G401 (cell line): ENCODE measurements around the gene TIPRL. TPM values are rescaled to one million over a fixed set of nuclear protein-coding genes. Genes with fewer than 3 reads are reported as not detected.
"Not testable (repeated sequence)": the region's sequence is repeated elsewhere in the genome, so short reads cannot be mapped to it uniquely, and the experiment has no call there.

ENCODE experiments used
- DNase-seq: peaks from one replicate; pipeline ENCODE4 v3.0.0-alpha.2; 2015; ENCODE audit warnings: low spot score
- in situ Hi-C: cut with HindIII; loops from 2 replicates; pipeline ENCODE4 v1.10.0; 2016; ENCODE audit warnings: low sequenced_read_pairs, mixed read lengths
- total RNA-seq: library from RNA; depleted of rRNA; stranded (reverse); fragments of >200 nt; shearing (Covaris generic); gene quantifications from 2 replicates; pipeline ENCODE4 v1.2.3, GENCODE V29; 2014

The TIPRL gene
- total RNA-seq, 1 experiment from 2014 or later: 41.4 TPM

DNA sequence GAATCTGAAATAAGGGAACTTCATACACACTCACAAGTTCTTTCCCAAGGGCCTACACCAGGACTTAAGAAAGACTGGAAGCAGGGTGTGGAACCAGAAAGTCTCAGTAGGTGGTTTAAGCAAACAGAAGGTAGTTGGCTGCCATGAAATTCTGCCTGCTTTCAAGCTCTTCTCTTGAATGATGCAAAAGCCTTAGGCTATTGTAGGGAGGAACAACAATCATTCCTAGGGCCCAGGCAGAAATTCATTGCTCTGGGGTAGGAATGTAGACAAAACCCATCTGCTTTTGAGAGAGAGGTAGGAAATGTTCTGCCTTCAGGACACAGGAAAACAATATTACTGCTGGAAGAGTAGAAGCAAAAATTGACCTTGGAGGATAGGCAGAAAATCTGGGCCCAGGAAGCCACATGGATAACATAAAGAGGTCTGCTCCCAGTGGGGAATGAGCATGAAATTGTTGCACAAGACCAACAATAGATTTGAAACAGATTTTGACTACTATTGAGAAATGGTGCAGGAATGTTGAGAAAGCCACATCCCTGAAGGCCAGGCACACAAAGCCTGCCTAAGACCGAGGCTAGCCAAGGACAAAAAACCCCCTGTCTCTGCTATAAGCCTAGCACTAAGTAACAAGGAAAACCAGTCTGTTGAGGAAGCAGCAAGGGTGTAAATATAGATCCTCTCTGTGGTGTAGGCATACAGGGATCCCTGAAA is 24.3 kb downstream of the TIPRL start:
- DNase-seq: no peak
- in situ Hi-C loops: no loop called here

DNA sequence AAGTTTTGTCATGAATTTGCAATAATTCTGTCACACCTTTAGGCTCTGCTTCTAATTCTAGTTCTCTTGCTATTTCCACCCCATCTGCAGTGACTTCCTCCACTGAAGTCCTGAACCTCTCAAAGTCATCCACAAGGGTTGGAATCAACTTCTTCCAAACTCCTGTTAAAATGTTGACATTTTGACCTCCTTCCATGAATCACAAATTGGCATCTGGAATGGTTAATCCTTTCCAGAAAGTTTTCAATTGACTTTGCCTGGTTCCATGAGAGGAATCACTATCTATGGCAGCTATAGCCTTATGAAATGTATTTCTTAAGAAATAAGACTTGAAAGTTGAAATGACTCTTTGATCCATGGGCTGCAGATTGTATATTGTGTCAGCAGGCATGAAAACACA is 27.3 kb downstream of the TIPRL start:
- DNase-seq: no peak
- in situ Hi-C loops: no loop called here

DNA sequence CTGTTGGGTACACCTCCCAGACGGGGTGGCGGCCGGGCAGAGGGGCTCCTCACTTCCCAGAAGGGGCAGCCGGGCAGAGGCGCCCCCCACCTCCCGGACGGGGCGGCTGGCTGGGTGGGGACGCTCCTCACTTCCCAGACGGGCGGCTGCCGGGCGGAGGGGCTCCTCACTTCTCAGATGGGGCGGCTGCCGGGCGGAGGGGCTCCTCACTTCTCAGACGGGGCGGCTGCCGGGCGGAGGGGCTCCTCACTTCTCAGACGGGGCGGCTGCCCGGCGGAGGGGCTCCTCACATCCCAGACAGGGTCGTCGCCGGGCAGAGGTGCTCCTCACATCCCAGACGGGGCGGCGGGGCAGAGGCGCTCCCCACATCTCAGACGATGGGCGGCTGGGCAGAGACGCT is 28.9 kb downstream of the TIPRL start:
- DNase-seq, in situ Hi-C loops: not testable (repeated sequence)

DNA sequence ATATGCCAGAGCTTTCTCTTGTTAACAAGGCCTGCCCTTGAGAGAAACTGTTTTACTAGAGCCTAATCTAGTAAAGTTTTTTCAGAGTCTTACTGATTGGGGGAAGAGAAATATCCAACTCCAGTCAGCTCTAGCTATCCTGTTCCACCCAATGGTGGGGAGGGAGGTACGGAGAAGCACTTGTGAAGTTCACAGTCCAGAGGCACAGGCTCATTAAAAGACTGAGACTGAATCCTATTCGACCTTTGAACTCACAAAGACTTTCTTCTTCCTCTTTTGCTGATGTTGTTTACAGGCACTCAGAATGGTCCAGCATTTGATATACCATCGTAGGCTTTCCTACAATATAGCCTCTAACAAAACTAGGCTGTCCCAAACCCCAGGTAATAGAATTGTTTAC is 31.6 kb downstream of the TIPRL start:
- no peak for DNase-seq
- in situ Hi-C loops: no loop called here

DNA sequence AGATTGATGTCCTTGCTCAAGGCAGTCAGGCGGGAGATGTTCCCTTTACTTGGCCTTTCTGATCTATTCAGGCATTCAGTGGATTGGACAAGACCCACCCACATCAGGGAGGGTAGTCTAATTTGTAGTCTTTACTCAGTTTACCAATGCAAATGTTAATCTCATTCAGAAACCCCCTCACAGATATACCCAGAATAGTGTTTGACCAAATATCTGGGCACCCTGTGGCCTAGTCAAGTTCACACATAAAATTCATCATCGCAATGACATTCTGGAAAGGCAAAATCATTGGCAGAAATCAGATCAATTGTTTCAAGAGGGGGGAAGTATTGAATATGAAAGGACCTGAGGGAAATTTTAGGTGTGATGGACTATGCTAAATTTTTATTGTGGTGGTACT is 34.6 kb downstream of the TIPRL start:
- DNase-seq: no peak
- in situ Hi-C loops: no loop called here

DNA sequence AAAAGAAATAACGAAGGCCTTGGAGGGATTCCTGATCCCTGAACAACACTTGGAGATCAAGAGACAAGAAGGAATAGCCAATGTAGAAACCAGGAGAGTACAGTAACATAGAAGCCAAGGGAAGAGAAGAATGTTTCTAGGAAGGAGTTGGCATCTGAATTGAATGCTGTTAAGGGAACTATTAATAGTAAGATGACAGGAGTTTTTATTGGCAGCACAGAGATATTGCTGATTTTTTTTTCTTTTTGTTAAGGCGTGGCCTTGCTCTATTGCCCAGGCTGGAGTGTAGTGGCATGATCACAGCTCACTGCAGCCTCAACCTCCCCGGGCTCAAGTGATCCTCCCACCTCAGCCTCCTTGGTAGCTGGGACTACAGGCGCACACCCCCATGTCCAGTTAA is 37.4 kb downstream of the TIPRL start:
- no peak for DNase-seq
- in situ Hi-C loops: no loop called here

DNA sequence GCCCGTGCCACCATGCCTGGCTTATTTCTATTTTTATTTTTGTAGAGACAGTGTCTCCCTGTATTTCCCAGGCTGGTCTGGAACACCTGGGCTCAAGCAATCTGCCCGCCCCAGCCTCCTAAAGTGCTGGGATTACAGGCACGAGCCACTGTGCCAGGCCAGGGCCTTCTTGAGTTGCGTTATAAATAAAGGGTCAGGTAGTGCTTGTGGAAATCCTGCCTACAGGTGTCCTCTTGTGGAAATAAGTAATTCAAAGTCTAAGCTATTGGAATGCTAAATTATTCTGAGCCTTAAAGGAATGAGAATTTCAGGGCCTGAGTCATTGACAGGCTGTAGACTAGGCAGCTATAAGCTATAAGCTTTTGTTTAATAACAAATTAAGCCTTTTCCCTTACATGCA is 38.9 kb downstream of the TIPRL start:
- DNase-seq: no peak
- in situ Hi-C loops: no loop called here

DNA sequence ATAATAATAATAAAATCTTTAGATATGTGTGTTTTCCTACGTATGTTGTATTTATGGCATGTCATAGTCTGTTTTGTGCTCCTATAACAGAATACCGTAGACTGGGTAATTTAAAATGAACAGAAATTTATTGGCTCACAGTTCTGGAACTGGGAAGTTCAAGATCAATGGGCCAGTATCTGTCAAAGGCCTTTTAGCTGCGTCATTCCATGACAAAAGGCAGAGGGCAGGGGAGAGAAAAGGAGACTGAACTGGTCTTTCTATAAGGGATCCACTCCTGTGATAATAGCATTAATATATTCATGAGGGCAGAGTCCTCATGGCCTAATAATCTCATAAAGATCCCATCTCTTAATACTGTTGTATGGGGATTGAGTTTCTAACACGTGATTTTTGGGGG is 39.9 kb downstream of the TIPRL start:
- DNase-seq: no peak
- in situ Hi-C loops: no loop called here

DNA sequence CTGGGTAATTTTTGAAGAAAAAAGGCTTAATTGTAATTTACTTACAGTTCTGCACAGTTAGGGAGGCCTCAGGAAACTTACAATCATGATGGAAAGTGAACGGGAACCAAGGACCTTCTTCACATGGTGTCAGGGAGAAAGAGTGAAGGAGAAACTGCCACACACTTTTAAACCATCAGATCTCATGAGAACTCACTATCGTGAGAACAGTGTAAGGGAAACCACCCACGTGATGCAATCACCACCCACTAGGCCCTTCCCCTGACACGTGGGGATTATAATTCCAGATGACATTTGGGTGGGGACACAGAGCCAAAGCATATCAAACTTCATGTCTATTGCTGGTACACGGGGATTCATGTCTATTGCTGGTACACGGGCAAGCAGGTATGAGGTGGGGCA is 41.7 kb downstream of the TIPRL start:
- in situ Hi-C loops: no loop called here
- no peak for DNase-seq

DNA sequence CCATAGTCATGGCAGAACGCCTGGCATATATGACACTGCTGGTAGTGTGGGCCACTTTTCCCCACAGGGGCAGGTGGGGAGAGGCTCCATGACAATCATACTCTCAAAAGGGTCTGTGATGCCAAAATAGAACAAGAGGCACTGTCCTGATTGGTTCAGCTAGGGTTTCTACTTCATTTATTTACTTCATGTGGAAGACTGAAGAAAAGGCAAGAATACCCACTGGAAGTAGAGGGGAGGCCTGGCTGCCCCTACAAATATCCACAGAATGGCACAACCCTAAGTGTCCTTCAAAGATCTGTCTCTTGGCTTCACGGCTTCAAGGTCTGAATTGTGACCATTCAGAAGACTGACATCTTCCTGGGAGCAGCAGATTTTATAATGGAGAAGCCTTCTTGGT is 42.5 kb downstream of the TIPRL start:
- no peak for DNase-seq
- in situ Hi-C loops: no loop called here

DNA sequence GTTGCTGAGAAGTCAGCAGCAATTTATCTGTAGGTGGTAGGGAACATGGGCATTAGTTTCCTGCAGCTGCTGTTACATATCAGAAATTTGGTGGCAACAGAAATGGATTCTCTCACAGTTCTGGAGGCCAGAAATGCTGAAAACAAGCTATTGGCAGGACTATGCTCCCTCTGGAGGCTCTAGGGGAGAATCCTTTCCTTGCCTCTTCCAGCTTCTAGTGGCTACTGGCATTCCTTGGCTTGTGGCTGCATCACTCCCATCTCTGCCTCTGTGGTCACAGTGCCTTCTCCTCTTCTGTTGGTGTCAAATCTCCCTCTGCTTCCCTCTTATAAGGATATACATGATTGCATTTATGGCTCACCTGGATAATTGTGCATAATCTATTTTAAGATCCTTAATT is 44.5 kb downstream of the TIPRL start:
- DNase-seq: no peak
- in situ Hi-C loops: no loop called here

DNA sequence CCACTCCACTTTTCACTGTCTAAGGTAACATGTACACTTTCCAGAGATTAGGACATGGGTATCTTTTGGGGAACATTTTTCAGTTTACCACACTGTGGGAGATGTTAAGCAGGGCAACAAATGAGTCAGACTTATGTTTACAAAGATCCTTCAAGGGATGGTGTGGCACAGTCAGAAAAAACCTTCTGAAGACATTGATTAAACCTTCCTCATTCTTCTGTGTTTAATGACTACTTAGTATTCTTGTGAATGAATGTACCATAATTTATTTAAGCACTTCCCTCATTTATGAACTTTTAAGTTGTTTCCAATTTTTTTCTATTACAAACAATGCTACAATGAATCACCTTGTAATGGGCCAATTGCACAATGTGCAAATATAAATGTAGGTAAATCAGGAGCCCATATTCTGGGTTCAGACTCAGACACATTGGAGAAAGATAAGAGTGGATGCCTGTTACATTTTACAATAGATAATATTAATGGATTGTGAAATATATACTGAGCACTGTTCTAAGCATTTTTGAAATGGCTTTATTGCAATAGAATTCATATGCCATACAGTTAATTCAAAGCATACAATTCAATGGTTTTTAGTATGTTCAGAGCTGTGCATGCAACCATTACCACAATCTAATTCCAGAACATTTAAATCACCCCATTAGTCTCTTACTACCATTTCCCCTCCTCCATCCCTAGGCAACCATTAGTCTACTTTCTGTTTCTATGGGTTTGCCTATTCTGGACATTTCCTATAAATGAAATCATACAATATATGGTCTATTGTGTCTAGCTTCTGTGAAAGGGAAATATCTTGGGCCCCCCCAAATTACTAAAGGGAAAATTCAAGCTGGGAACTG is 45.1 kb downstream of the TIPRL start:
- in situ Hi-C loops: no loop called here
- no peak for DNase-seq

DNA sequence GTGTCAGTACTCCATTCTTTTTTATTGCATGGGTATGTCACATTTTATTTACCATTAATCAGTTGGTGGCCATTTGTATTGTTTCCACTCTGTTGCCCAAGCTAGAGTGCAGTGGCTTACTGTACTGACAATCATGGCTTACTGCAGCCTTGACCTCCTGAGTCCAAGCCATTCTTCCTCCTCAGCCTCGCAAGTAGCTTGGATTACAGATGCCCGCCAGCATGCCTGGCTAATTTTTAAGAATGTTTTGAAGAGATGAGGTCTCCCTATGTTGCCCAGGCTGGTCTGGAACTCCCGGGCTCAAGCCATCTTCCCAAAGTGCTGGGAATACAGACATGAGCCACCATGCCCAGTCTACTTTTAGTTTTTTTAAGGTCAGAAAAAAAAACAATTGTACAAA is 46.2 kb downstream of the TIPRL start:
- in situ Hi-C loops: no loop called here
- no peak for DNase-seq

DNA sequence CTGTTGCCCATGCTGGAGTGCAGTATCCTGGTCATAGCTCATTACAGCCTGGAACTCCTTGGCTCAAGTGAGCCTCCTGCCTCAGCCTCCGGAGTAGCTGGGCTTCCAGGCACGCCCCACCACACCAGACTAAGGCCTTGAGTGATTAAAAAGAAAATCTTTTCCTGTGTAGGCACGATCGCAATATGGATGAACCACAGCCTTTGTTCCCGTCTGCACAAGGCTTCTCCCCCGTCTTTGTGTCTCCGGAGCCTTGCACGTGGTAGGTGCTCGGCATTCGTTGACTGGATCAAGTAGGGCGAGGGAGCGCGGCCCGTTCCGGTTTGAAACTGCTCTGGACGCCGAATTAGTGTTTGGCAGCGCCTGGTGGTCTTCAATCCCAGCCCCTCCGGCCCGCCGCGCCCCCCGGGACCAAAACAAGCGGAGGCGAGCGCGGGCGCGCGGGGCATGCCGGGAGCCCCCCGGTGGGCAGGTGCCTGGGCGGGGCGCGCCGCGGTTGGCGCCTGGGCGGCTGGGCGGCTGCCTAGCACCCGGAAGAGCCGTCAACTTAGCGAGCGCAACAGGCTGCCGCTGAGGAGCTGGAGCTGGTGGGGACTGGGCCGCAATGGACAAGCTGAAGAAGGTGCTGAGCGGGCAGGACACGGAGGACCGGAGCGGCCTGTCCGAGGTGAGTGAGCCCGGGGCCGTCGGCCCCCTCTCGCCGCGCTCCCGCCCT is 46.9 kb downstream of the TIPRL start, which contains the start of gene SFT2D2:
Gene SFT2D2, plus strand, starts transcription at position 529 of the 715 bp plus-strand sequence. Its CDS starts 76 bp downstream, at position 605.
- peak; percentile 18 for DNase-seq

DNA sequence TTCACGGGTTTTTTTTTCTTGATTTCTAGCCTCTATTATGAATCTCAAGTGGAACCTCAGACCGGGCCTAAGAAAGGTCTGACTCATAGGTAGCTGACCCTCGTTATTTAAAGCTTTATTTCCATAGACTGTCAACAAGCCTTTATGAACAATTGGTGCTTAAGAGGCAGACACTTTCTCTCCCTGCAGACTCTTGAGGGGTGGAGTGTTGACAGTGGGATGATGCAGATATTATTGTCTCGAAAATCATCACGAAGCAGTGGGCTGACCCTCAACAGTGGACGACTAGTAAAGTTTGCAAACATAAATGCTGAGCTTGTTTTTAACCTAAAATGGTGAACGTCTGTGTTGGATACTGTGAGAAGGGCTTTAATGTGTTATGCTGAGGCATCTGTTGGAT is 48.9 kb downstream of the TIPRL start:
- no peak for DNase-seq
- in situ Hi-C loops: no loop called here

More for the DNA sequence above, 46.9 kb downstream of the TIPRL start, which contains the start of gene SFT2D2:
- in situ Hi-C loops: no loop called here

DNA sequence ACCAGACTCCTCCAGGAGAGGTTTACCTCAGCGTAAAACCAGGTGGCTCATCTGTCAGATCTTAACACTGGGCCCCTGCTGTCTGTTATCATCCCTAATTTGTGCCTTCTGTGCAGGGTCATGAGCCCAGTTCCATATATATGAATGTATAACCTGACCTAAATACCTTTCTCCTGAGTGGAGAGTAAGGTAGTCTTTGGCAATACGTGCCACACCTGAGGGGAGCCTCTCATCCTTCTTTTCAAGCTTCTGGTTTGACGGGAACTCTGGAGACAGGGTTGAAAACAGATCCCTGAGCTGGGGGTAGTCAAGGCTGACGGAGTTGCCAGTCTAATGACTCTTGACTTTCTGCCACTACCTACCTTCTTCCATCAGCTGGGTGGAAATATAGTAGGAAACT is 51.1 kb downstream of the TIPRL start:
- in situ Hi-C loops: no loop called here
- DNase-seq: no peak

DNA sequence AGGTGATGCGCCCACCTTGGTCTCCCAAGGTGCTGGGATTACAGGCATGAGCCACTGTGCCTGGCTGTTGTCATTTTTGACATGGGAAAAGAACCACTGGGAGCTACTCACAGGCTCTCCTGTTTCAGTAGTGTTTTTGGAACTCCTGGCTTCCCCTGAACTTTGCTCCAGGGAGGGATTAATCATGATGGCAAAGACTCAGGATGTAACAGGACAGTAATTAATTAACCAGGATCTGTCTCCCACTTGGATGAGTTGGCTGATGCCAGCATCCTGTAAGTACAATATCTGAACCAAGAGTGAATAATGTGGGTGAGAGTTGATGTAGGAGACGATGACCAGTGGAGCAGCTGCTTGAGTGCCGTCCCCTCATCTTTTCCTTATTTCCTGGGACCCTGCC is 51.9 kb downstream of the TIPRL start:
- in situ Hi-C loops: no loop called here
- no peak for DNase-seq

DNA sequence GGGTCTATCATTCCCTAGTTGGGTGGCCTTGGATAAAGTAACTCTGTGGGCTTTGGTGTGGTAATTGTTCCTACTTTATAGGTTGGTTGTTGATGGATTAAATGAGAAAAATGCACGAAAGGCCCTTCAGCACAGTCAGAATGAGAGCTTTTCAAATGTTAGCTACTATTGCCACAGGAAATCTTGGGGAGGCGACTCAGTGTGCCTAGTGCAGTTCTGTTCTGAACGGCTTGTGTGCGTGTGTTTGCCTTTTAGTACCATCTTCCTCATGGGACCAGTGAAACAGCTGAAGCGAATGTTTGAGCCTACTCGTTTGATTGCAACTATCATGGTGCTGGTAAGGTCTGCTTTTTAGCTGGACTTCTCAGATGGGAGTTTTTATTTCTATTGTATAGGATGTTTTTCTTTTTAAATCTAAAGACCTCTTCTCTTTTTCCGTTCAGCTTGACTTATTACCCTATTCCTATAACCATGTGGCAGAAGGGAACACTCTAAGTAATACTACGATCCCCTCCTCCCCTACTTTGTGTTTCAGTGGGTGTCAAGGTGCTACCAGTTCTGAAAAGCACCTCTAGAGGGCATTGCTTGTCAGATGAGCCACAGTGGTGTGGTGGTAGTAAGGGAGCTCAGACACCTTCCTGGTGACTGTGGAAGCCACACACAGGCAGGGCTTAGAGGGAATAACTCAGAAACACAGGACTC is 56.2 kb downstream of the TIPRL start:
- DNase-seq: peak; percentile 19
- in situ Hi-C loops: no loop called here

DNA sequence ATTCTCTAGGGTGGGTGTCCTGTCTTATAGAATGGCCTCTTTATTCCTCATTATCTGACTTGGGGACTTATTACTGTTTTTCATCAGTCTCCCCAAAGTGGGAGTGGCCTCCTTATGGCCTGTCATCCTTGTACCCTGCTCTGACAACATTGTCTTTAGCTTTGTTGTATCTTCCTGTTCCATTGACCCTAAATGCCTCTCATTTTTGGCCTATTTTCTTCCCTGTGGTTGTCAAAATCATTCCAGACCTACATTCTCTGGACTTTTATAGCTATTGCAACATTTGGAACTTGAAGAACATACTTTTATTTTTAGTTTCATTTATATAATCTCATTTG is 56.8 kb downstream of the TIPRL start:
- in situ Hi-C loops: no loop called here
- no peak for DNase-seq

DNA sequence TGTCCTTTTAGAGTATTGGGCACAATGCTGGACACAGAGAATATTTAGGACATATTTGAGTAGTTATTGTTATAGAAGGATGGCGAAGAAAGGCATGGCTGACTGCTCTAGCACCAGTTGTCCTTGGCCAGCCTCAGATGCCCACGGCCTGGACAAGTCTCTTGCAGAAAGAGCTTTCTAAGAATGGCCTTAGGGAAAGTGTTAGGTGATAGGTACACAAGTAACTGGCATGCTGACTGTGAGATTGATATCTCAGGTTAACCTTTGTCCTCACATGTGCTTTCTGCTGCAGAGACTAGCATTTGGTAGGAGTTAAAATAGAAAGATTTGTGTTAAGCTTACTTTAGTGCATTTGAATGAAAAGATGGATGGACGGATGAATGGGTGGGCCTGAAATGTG is 57.2 kb downstream of the TIPRL start:
- no peak for DNase-seq
- in situ Hi-C loops: no loop called here
